Measurements from ENCODE around the gene MYPOP. TPM values are rescaled to one million over a fixed set of nuclear protein-coding genes. Genes with fewer than 3 reads are reported as not detected.

The MYPOP gene
- total and polyA plus RNA-seq, 2 of the 13 experiments (the other 11 are each of a cell fraction or from before 2014, with no cell fraction given) = 2.3 to 2.7 TPM

DNA sequence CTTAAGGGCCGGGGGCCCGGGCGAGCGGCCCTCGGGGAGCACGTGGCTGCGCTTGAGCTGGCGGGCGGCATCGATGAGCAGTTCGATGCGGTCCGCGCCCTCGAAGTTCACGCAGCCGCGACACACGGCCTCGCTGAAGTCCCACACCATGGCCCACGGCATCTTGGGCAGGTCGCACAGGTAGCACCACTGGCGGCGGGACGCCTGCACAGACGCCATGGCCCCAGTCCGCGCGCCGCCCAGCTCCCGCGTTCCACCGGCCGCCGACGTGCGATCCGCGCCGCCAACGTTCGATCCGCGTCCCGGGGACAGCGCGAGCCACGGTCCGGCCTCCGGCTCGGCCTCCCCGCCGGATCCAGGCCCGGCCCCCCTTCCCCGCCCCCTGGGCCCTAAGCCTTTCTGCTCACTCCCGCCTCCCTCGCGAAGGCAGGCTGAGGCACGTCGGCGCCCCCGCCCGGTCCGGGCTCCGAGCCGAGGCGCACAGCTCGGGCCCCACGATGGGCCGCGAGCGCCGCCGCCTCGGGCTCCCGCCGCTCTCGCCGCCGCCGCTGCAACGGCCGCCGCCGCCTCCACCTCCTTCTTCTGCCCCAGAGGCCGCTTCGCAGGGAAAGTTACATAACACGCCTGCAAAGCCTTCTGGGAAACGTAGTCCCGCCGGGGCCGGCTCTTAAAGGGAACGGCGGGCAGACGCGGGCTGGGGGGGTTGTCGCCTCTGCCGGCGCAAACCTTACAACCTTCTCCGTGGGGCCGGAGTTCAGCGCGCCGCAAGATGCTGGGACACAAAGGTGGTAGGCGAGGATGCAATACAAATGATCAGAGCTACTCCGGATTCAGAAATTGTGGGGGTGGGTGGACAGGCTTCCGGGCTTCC lies 16.6 kb downstream of the MYPOP start, which contains the start of gene IRF2BP1 (continued):
- no peak for TF ChIP-seq MIER3 (CRISPR knock-in tag; IDR thresholded peaks at IDR 0.05; ENCODE audit: borderline replicate concordance)
- TF ChIP-seq JDP2 (CRISPR knock-in tag; IDR thresholded peaks at IDR 0.05; ENCODE audit: borderline replicate concordance) = no peak
- TF ChIP-seq ASH2L (IDR thresholded peaks at IDR 0.05; ENCODE audit: insufficient read length, low read depth, low read length) = peak; percentile 62
- TF ChIP-seq SIN3B (IDR thresholded peaks at IDR 0.05; ENCODE audit: low read length) = 0 out of 2 replicates have a peak, but pooled peaks have one; percentile 30
- TF ChIP-seq REPIN1 (CRISPR knock-in tag; IDR thresholded peaks at IDR 0.05; ENCODE audit: borderline replicate concordance, low read depth) = 0 out of 2 replicates have a peak, but pooled peaks have one; percentile 5
- no peak for TF ChIP-seq HDAC2 (CRISPR knock-in tag; IDR thresholded peaks at IDR 0.05)
- TF ChIP-seq, protein P1, sequence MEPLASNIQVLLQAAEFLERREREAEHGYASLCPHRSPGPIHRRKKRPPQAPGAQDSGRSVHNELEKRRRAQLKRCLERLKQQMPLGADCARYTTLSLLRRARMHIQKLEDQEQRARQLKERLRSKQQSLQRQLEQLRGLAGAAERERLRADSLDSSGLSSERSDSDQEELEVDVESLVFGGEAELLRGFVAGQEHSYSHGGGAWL (CRISPR knock-in tag; IDR thresholded peaks at IDR 0.05) = 0 out of 2 replicates have a peak, but pooled peaks have one; percentile 12
- TF ChIP-seq HOXA9 (CRISPR knock-in tag; IDR thresholded peaks at IDR 0.05; ENCODE audit: borderline replicate concordance) = peak; percentile 36; the same call in 1 of the 2 replicates
- peak; percentile 68; the same call in 1 of the 2 replicates for TF ChIP-seq TGIF2 (CRISPR knock-in tag; IDR thresholded peaks at IDR 0.05)
- TF ChIP-seq ZNF225 (CRISPR knock-in tag; IDR thresholded peaks at IDR 0.05) = 0 out of 2 replicates have a peak, but pooled peaks have one; percentile 49
- TF ChIP-seq ZBTB38 (CRISPR knock-in tag; IDR thresholded peaks at IDR 0.05) = no peak
- TF ChIP-seq, protein P2, sequence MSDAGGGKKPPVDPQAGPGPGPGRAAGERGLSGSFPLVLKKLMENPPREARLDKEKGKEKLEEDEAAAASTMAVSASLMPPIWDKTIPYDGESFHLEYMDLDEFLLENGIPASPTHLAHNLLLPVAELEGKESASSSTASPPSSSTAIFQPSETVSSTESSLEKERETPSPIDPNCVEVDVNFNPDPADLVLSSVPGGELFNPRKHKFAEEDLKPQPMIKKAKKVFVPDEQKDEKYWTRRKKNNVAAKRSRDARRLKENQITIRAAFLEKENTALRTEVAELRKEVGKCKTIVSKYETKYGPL (CRISPR knock-in tag; IDR thresholded peaks at IDR 0.05) = peak; percentile 98
- peak; percentile 75; the same call in 1 of the 2 replicates for TF ChIP-seq ZNF616 (CRISPR knock-in tag; IDR thresholded peaks at IDR 0.05; ENCODE audit: low read depth)
- TF ChIP-seq, protein P3, sequence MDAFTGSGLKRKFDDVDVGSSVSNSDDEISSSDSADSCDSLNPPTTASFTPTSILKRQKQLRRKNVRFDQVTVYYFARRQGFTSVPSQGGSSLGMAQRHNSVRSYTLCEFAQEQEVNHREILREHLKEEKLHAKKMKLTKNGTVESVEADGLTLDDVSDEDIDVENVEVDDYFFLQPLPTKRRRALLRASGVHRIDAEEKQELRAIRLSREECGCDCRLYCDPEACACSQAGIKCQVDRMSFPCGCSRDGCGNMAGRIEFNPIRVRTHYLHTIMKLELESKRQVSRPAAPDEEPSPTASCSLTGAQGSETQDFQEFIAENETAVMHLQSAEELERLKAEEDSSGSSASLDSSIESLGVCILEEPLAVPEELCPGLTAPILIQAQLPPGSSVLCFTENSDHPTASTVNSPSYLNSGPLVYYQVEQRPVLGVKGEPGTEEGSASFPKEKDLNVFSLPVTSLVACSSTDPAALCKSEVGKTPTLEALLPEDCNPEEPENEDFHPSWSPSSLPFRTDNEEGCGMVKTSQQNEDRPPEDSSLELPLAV (CRISPR knock-in tag; conservative IDR thresholded peaks at IDR 0.05; ENCODE audit: low read depth) = no peak
- TF ChIP-seq, protein P4, sequence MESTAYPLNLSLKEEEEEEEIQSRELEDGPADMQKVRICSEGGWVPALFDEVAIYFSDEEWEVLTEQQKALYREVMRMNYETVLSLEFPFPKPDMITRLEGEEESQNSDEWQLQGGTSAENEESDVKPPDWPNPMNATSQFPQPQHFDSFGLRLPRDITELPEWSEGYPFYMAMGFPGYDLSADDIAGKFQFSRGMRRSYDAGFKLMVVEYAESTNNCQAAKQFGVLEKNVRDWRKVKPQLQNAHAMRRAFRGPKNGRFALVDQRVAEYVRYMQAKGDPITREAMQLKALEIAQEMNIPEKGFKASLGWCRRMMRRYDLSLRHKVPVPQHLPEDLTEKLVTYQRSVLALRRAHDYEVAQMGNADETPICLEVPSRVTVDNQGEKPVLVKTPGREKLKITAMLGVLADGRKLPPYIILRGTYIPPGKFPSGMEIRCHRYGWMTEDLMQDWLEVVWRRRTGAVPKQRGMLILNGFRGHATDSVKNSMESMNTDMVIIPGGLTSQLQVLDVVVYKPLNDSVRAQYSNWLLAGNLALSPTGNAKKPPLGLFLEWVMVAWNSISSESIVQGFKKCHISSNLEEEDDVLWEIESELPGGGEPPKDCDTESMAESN (CRISPR knock-in tag; conservative IDR thresholded peaks at IDR 0.05) = peak; percentile 64; the same call in 1 of the 2 replicates
- TF ChIP-seq SPEN (CRISPR knock-in tag; IDR thresholded peaks at IDR 0.05; ENCODE audit: low read depth) = peak; percentile 30; the same call in 1 of the 2 replicates
- TF ChIP-seq, protein P5, sequence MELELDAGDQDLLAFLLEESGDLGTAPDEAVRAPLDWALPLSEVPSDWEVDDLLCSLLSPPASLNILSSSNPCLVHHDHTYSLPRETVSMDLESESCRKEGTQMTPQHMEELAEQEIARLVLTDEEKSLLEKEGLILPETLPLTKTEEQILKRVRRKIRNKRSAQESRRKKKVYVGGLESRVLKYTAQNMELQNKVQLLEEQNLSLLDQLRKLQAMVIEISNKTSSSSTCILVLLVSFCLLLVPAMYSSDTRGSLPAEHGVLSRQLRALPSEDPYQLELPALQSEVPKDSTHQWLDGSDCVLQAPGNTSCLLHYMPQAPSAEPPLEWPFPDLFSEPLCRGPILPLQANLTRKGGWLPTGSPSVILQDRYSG (CRISPR knock-in tag; IDR thresholded peaks at IDR 0.05) = no peak
- TF ChIP-seq ZNF331 (CRISPR knock-in tag; IDR thresholded peaks at IDR 0.05) = no peak
- TF ChIP-seq, protein P6, sequence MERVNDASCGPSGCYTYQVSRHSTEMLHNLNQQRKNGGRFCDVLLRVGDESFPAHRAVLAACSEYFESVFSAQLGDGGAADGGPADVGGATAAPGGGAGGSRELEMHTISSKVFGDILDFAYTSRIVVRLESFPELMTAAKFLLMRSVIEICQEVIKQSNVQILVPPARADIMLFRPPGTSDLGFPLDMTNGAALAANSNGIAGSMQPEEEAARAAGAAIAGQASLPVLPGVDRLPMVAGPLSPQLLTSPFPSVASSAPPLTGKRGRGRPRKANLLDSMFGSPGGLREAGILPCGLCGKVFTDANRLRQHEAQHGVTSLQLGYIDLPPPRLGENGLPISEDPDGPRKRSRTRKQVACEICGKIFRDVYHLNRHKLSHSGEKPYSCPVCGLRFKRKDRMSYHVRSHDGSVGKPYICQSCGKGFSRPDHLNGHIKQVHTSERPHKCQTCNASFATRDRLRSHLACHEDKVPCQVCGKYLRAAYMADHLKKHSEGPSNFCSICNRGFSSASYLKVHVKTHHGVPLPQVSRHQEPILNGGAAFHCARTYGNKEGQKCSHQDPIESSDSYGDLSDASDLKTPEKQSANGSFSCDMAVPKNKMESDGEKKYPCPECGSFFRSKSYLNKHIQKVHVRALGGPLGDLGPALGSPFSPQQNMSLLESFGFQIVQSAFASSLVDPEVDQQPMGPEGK (CRISPR knock-in tag; IDR thresholded peaks at IDR 0.05) = peak; percentile 54; the same call in 1 of the 2 replicates
- peak; percentile 10; the same call in 1 of the 2 replicates for TF ChIP-seq ZNF543 (CRISPR knock-in tag; IDR thresholded peaks at IDR 0.05)
- 0 out of 2 replicates have a peak, but pooled peaks have one; percentile 71 for TF ChIP-seq ZNF235 (CRISPR knock-in tag; IDR thresholded peaks at IDR 0.05; ENCODE audit: borderline replicate concordance)
